Jurkat, Clone E6-1 (cell line): ENCODE data around the gene CAMSAP1.

Experiments used
- DNase-seq: peaks from one replicate; pipeline ENCODE4 v3.0.0-alpha.2; 2011; ENCODE audit warnings: low read depth, low spot score
- H3K4me3 ChIP-seq: 2 replicates; pipeline ENCODE4 v1.5.1; 2011; ENCODE audit warnings: mild to moderate bottlenecking, low read length, control low read depth, moderate library complexity

CAMSAP1 gene

DNA sequence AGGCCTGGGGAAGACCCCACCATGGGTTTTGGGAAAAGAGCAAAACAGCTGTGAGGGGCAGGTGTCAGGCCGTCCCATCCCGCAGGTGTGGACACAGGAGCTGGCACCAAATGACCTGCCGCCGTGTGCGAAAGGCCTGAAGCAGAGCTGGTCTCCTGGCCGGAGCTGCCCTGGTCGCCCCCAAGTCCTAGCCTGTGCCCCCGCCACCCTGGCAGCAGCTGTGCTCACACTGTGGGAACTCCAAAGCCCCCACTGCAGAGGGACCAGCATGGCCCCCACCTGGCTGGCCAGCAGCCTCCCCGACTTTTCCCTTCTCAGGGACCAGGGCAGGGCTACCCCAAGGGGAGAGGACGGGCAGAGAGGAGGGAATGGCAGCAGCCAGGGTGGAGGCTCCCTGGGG lies 117.0 kb downstream of the CAMSAP1 start:
- H3K4me3 ChIP-seq = no peak overlapping the region
- no peak for DNase-seq

DNA sequence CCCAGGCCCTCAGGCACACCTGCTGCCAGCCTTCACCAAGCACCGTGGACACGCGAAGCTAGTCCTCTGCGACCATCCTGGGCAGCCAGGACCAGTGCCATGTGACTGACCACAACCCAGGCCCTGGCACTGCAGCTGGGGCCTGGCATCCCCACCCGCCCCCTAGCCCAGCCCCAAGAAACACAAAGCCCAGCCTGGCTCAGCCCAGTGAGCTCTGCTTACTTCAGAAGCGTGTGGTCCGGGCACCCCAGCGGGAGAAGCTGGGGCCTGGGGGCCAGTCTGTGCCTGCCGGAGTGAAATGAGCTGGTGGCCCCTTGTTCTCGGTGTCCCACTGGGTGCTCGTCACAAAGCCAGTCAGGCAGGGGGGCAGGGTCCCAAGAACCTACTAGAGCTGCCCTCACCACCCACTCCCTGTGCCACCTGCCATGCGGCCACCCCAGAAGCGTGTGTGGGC lies 117.5 kb downstream of the CAMSAP1 start:
- no peak for DNase-seq
- no peak overlapping the region for H3K4me3 ChIP-seq

DNA sequence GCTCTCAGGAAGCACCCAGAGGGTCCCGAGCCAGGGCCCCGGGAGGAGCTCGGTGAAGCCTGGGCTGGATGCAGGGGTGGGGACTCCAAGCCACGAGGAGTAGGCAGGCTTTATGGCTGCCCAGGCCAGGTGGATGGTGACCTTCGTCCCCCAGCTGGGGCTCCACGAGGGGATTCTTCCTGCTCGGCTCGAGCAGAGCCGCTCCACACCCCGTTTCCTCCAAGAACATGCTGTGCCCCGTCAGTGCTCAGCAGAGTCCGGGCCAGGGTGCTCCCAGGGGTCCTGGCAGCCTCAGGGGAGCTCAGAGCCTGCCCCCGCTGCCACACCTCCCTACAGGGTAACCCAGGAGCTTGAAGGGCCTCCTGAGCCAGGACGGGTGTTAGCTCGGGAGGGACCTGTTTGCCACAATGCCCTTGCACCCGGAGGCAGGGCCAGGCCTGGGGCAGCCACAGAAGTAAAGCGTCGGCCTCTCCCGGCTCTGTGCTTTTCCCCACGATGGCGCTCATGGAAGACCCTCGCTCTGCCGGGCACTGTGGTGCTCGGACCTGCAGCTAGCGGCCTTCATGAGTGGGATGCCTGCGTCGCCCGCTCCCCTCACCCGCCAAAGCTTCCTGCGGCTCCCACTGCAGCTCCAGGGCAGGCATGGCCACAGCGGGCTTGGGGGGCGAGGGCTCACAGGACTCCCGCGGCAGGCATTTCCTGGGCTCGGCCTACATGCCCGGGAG lies 118.6 kb downstream of the CAMSAP1 start:
- no peak overlapping the region for H3K4me3 ChIP-seq
- no peak for DNase-seq

DNA sequence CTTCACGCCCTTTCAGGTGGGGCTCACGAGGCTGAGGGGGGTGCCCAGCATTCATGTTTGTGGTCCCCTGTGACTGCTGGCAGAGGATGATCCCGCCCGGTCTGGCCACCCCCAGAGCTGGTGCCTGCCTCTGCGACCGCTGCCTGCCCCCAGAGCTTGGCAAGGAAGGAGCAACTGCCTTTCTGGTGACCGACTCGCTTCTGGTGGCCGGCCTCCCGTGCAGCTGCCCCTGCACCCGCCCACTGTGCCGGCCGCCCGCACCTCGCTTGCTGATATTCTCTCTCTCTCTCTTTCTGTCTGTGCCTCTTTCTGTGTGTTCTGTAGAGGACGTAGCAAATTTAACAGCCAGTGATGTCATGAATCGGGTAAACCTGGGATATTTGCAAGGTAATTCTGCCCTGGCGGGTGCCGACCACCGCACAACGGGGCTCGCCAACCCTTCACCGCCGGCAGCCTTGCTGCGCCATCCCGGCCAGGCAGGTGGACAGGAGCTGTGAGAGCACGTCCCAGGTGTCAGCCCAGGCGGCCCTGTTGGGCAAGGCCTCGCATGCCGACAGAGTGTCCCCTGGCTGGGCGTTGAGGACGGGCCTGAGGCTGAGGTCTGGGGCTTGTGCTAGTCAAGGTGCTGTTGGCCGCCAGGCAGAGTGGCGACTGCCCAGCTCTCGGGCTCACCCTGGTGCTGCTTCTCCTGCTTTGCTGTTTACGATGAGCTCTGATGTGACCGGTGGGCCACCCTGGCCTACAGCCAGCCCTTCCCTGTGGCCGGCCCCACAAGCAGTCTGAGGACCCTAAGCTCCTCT lies 119.4 kb downstream of the CAMSAP1 start:
- H3K4me3 ChIP-seq = no peak overlapping the region
- no peak for DNase-seq

DNA sequence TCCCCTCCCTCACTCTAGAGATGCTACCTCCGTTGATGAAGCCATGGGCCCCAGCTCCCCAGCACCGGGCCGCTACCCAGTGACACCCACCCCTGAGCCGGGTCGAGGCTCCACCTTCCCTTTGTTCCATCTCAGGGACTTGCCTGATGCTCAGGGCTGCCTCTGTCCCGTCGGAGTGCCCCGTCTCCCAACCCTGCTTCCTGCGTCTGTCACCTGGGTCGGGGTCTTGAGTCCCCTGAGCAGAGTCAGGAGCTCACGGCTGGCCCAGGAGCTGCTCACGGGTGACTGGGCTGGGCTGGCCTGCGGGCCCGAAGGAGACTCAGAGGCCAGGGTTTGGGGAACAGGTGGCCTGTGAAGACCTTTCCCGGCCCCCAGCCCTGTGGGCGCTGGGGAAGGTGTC lies 120.0 kb downstream of the CAMSAP1 start:
- H3K4me3 ChIP-seq = no peak overlapping the region
- no peak for DNase-seq

DNA sequence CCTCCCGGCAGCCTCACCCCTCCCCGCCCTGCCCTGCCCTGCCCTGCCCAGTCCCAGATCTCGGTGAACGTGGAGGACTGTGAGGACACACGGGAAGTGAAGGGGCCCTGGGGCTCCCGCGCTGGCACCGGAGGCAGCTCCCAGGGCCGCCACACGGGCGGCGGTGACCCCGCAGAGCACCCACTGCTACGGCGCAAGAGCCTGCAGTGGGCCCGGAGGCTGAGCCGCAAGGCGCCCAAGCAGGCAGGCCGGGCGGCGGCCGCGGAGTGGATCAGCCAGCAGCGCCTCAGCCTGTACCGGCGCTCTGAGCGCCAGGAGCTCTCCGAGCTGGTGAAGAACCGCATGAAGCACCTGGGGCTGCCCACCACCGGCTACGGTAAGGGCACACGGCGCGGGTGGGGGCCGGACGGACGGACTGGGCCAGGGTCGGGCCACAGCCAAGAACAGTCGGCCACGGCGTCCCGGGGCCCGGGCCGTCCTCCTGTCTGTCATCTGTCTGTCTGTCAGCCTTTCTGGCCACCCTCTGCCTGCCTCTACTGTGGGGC lies 121.1 kb downstream of the CAMSAP1 start:
- DNase-seq = no peak
- H3K4me3 ChIP-seq = no peak overlapping the region

DNA sequence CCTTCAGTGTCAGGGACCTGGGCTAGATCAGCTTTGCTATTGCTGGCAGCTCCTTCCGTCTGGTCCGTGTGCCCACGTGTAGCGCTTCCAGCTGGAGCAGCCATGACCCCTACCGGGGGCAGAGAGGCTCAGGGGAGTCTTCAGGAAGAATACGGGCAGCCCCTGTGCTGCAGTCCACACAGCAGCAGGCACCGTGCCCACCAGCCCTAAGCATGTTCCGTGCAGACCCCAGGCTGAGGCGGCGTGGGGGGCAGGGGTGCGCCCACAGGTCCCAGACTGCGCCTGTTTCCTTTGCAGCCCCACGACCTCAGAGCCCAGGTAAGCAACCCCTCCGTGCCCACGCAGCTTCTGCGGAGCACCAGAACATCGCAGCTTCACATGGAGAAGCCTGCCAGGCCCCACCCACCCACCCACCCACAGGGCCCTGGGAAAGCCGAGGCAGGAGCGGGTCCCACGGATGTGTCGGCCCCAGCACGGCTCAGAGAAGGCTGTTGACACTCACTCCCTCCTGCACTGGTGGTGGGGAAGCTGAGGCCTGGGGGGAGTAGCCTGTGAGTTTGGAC lies 122.3 kb downstream of the CAMSAP1 start:
- no peak for DNase-seq

DNA sequence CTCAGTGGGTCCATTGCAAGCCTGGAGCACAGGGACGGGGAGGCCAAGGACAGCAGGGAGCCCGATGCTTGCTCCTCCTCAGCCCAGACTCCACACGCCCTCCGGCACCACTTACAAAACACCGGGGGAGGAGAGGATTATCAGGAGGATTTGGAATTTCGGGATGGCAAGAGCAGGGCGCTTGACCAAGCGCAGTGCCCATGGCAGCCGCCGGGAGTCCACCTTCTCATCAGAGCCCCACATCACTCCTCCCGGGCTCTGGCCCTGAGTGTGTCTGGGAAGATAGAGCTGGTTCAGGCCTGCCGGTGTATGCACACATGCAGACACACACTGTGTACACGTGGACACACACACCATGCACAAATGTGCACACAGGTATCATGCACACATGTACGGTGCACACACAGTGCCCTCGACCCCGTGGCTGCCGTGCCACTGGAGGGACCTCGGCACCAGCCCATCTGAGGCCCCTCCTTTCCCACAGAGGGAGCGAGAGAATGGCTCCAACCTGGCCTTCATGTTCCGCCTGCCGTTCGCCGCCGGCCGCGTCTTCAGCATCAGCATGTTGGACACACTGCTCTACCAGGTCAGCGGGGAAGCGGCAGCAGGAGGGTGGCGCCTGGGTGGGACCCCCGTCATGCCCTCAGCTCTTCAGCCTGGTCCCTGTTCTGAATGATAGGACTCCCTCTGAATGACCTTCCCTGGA lies 123.7 kb downstream of the CAMSAP1 start:
- no peak overlapping the region for H3K4me3 ChIP-seq
- DNase-seq = no peak

More for the DNA sequence above, 122.3 kb downstream of the CAMSAP1 start:
- H3K4me3 ChIP-seq = no peak overlapping the region

DNA sequence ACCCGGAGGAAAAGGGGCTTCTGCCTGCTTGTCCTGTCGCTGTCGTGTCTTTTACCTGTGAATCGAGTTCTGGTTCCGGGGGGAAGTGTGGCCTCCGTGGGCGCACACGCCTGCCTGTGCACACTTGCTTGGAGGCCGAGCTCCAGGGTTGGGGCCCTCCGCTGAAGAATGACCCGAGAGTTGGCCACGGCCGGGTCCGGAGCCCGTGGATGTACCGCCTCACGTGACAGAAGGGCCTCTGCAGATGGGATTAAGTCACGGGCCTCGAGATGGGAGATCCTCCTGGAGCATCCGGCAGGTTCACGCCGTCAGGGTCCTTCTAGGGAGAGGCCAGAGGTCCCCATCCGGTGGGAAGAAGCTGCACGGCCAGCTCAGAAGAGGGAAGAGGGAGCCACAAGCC lies 124.4 kb downstream of the CAMSAP1 start:
- no peak for DNase-seq
- H3K4me3 ChIP-seq = no peak overlapping the region

DNA sequence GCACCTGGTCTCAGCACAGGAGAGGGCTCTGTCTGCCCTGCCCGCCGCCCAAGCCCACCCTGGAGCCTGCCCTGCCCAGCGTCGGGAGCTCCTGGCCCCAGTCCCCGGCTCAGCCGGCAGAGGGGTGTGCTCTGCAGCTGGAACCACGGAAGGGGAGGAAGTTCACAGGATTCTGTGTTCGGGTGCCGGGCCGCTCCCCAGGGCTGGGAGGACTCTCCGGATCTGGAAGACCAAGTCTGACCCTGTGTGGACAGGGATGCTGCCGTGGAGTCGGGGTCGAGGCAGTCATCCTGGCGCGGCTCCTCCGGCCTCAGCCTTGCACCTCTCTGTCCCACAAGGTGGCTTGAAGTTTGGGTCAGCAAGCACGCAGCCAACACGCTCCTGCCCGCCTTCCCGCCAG lies 126.7 kb downstream of the CAMSAP1 start:
- H3K4me3 ChIP-seq = no peak overlapping the region
- no peak for DNase-seq

DNA sequence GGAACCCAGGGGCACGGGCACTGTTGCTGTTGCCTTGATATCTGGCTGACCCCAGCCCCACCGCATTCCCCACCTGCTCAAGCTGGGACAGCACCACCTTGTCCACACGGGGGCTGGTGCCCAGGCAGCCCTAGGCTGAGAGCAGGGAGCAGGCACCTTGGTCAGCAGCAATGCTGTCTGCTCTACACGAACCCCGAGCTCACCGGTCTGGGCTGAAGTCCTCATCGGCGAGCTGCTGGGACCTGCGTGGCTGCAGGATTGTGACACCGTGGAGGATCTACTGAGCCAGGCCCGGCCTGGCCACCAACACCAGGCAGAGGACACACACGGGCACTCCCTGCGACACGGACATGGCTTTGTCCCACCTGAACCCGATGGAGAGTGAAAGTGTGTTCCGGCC lies 127.3 kb downstream of the CAMSAP1 start:
- no peak overlapping the region for H3K4me3 ChIP-seq
- DNase-seq = no peak

DNA sequence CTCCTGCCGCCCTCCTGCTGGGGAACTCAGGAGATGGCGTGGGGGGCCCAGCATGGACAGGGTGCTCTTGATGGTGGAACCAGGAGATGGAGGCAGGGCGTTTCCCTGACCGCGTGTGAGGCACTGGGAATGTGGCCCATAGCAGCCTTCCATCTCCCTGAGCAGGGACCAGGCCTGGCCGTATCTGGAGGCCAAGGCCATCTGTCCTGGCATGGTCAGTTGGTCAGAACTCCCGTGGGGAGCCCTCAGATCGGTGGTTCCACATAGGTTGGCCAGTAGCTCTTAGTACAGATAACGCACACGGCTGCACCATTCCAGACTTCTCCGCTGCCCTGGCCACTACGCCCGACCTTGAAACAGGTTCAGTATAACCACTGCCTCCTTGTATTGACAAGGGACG lies 127.8 kb downstream of the CAMSAP1 start:
- no peak overlapping the region for H3K4me3 ChIP-seq
- no peak for DNase-seq

DNA sequence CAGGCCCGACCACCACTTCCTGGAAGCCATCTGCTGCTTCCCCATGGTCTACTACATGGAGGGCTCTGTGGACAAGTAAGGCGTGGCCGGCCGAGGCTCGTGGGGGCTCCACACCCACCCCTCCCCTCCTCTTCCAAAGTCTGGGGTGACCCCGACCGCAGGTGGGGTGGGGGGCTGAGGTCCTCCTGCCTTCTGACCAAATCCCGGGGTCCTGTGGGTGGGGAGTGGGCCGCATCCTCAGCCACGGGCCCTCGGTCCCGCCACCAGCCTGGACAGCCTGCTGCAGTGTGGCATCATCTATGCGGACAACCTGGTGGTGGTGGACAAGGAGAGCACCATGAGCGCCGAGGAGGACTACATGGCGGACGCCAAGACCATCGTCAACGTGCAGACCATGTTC lies 128.9 kb downstream of the CAMSAP1 start:
- no peak for DNase-seq
- no peak overlapping the region for H3K4me3 ChIP-seq

DNA sequence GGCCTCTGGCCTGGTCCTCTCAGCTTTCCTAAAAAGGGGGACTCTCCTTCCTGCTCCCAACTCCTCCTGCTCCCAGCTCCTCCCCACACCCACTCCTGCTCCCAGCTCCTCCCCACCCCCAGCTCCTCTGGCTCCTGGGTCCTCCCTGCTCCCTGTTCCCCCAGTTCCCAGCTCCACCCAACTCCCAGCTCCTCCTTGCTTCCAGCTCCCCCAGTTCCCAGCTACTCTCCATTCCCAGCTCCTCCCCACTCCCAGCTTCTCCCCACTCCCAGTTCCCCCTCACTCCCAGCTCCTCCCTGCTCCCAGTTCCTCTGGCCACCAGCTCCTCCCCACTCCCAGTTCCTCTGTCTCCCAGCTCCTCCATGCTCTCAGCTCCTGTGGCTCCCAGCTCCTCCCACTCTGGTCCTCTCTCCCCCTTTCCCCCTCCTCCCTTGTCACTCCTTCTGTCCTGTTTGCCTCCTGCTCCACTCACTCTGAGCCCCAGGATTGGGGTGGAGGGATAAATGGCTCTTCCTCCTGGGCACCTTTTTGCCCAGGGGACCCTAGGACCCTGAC lies 129.6 kb downstream of the CAMSAP1 start:
- no peak for DNase-seq
- H3K4me3 ChIP-seq = no peak overlapping the region

DNA sequence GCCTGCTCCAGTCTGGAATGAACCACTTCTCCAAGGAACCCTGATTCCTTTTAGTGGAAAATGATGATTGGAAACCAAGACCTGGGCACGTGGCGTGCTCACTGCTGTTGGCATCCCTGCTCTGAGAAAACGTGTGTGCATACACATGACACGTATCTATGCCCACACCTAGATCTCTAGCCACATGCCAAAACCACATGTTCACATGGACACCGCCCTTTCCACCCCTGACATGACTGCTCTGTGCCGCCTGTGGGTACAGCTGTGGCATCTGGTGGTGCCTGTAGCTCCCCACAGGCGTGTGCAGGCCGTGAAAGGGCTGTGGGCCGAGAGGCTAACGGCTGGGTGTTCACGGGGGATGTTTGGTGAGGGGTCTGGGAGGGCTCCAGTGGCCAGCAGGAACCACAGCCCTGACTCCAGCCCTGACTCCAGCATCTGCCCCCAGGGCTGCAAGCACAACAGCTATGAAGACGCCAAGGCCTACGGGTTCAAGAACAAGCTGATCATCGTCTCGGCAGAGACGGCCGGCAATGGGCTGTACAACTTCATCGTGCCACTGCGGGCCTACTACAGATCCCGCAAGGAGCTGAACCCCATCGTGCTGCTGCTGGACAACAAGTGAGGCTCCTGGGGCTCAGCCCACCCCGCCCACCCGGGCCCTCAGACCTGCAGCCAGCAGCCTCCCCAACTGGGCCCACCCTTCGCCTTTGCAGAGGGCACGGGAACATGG lies 130.3 kb downstream of the CAMSAP1 start:
- no peak overlapping the region for H3K4me3 ChIP-seq
- no peak for DNase-seq

DNA sequence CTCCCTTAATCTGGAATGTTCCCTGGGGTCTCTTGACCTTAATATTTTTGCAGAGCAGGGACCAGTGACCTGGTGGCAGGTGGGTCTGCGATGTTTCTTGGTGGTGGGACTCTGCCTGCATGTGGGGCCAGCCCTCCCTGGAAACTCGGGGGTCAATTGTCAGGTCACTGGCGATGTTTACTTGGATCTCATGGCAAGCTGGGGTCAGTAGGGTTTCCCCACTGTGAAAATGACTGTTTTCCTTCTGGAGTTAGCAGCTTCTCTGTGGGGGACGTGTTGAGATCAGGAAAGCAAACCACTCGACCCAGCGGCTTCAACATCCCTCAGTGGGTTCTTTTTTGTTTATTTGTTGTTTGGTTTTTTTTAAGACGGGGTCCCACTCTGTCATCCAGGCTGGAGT lies 131.4 kb downstream of the CAMSAP1 start:
- H3K4me3 ChIP-seq = no peak overlapping the region
- no peak for DNase-seq

DNA sequence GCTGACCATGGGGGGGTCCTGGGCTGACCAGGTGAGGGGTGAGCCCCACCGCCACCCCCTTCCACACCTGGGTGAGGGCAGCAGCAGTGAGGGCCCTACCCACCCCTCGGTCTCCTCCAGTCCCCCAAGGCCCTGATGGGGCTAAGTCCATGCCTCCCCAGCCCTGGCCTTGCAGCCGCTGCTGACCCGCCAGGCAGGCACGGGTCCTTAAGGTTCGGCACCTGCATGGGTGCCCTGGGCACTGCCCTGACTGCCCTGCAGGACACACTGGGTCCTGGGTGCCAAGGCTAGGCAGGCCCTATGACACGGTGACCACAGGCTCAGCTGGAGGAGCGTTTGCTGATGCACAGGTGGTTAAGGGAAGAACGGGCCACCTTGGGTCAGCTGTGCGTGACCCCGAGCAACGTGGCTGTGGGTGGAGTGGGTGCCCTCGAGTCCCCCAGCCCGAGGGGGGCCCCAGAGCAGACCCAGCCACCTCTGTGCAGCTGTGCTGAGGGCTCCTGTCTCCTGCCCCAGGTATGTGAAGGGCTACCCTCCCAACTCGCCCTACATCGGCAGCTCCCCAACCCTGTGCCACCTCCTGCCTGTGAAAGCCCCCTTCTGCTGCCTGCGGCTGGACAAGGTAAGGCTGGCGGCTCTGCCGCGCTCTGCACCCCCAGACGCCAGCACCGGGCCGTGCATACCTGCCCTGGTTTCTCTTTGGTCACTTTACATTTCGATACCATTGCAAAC lies 132.4 kb downstream of the CAMSAP1 start:
- no peak overlapping the region for H3K4me3 ChIP-seq
- DNase-seq = no peak

DNA sequence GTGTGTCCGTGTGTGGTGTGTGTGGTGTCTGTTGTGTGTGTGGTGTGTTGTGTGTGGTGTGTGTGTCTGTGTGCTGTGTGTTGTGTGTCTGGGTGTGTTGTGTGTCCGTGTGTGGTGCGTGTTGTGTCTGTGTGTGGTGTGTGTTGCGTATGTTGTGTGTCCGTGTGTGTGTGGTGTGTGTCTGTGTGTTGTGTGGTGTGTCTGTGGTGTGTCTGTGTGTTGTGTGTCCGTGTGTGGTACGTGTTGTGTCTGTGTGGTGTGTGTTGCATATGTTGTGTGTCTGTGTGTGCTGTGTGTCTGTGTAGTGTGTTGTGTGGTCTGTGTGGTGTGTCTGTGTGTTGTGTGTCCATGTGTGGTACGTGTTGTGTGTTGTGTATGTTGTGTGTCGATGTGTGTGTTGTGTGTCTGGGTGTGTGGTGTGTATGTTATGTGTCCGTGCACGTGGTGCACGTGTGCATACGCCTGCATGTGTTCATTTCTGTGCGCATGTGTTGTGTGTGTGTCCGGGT lies 133.1 kb downstream of the CAMSAP1 start:
- no peak for DNase-seq
- H3K4me3 ChIP-seq = no peak overlapping the region
